ENCODE results near the gene PTGS1.
"Not testable (repeated sequence)": the region's sequence is repeated elsewhere in the genome, so short reads cannot be mapped to it uniquely, and the experiment has no call there.

The PTGS1 gene

DNA sequence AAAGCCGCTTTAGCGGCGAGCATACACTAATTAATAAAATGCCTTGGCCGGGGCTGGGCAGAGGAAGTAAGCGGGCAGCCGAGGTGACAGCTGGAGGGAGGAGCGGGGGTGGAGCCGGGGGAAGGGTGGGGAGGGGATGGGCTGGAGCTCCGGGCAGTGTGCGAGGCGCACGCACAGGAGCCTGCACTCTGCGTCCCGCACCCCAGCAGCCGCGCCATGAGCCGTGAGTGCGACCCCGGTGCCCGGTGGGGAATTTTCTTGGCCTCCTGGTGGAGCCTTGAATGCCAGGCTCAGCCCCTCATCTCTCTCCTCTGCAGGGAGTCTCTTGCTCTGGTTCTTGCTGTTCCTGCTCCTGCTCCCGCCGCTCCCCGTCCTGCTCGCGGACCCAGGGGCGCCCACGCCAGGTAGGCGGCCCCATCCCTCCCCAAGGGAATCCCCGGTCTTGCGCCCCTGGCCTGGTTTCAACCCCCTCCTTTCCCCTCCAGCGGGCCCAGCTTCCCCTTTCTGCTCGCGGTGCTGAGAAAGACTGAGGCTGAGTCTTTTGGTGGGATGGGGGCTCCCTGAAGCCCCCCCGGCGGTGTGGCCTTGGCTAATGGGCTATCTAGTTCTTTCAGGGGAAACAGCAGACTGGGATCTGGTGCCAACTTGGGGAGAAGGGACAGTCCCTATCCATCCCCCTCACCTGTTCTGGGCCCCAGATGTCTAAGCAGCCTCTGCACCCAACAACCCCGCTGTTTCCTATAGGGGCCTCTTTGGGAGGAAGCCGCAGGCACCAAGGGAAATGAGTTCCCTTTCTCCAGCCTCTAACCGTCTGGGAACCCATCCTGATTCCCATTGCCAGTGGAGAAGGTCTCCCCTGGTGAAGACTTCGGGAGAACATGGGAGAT is at the start of gene PTGS1:
Gene PTGS1 (plus strand): TSS at position 156 of the 887 bp plus-strand sequence. CDS start 61 bp downstream, at position 217.
- DNase-seq, result no peak

- no peak for DNase-seq
Measured at GRCh38 chr9:122322553-122322952, 48.3 kb upstream of the PTGS1 start.

GRCh38 chr9:122324665-122325064 is 46.2 kb upstream of the PTGS1 start:
- DNase-seq, result not testable (repeated sequence)

GRCh38 chr9:122325124-122325523 is 45.7 kb upstream of the PTGS1 start:
- DNase-seq, result no peak

DNA sequence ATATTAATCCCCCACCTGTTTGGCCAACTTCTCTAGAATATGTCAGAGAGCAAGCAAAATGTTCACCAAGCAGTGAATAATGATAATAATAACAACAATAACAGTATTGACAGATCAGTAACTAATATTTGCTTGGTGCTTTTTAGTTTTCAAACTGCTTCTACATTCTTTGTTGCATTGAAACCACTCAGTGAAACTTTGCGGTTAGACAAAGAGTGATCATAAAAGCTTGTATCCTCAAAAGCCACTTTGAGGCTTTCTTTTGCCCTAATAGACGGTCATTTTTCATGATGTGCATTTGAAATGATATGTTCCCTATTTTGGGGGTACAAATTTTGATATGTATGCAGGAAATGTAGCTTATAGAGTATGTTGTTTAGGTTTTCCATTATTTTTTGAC is 43.6 kb upstream of the PTGS1 start:
- no peak for DNase-seq

- no peak for DNase-seq
Measured at GRCh38 chr9:122329597-122329996, 41.2 kb upstream of the PTGS1 start.

DNA sequence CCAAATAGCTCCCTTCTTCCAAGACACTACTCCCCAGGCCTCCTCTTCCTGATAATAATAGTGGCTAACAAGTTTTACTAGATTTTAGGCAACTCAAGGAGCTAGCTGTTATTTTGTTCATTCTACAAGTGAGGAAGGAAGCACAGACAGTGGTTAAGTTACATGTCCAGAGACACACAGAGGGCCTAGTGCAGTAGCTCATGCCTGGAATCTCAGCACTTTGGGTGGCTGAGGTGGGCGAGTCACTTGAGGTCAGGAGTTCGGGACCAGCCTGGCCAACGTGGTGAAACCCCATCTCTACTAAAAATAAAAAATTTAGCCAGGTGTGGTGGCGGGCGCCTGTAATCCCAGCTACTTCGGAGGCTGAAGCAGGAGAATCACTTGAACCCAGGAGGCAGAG is 40.4 kb upstream of the PTGS1 start:
- not testable (repeated sequence) for DNase-seq

DNA sequence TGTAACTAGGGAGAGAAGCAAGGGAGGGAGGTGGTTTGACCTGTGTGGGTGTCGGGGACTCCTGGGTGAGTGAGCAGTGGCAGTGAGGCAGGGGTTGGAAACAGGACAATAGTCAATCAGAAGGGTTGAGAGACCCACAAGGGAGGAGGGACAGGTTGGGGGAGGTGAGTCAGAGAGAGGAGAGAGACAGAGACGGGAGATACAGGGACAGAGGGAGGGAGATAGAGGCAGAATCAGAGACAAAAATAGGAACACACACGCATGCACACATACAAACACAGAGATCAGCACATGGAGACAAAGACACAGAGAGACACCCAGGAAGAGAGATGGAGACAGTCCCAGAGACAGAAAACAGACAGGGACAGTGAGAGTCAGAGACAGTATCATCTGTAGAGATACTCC is 39.3 kb upstream of the PTGS1 start:
- DNase-seq, result no peak

- no peak for DNase-seq
Measured at GRCh38 chr9:122332083-122332482, 38.7 kb upstream of the PTGS1 start.

DNA sequence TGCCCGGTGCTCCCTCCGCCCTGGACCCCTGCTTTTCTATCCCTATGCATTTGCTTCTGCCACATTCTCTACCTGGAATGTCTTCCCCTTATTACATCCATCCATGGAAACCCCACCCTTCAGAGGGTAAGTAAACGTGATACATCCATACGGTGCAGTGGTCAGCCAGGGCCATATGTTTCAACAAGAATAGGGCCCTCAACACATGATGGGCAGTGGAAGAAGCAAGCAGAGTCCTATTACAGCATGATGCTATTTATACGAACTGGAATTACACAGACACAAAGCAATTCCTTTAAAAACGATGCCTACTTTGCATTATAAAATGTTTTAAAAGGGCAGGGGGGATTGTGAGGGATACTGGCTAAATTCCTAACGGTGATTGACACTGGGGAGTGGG is 38.2 kb upstream of the PTGS1 start:
- DNase-seq, result no peak

- no peak for DNase-seq
Measured at GRCh38 chr9:122333169-122333808, 37.5 kb upstream of the PTGS1 start.

- no peak for DNase-seq
Measured at GRCh38 chr9:122334916-122335315, 35.9 kb upstream of the PTGS1 start.

- DNase-seq, result no peak
Measured at GRCh38 chr9:122336189-122336588, 34.6 kb upstream of the PTGS1 start.

DNA sequence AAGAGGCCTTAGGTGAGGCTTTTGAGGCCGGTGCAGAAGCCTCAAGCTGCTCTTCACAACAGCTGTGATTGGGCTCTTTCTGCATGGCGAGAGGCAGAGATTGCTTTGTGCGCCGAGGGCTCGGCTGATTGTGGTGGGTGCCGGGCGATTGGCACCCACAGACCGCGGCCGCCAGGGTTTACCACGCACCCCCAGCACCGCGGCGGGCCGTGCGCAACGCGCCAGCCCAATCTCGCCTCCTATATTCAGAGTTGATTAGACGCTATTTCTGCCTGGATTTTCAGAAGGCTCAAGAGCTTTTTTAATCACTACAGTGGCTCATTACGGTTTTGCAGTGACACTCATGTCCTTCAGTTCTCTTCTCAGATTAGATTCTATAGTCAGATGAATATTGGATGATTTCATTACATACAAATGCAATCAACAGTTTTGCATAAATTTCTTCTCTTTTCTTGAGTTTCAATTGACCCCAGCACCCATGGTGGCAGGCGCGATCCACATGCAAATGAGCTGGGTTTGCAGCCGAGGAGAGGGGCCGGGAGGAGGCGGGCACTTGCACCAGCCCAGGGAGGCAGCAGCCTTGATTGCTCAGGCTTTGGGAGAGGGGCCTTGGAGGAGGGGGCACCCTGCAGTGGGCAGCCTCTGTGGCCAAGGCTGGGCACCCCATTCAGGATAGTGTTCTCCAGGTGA is 33.8 kb upstream of the PTGS1 start:
- DNase-seq, result no peak

GRCh38 chr9:122337556-122337929 is 33.3 kb upstream of the PTGS1 start:
- no peak for DNase-seq

- DNase-seq, result no peak
Measured at GRCh38 chr9:122338536-122338935, 32.3 kb upstream of the PTGS1 start.

DNA sequence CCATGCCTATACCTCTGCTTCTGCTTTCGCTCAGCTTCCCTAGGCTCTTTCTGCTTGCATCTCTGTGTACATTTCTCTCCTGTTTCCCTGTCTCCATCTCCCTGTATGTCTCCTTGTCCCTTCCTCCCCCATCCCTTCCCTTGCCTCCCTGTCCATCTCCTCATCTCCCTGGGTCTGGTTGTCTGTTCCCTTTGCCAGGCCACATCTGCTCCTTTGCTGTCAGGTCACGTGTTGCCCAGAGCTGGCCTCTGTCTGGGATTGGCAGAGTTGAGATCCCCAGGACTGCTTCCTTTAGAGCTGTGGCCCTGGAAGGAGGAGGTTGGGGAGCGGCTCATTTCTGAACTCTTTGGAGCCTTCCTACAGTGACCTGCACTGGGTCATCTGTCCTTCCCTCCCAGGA is 31.8 kb upstream of the PTGS1 start:
- DNase-seq, result no peak

DNA sequence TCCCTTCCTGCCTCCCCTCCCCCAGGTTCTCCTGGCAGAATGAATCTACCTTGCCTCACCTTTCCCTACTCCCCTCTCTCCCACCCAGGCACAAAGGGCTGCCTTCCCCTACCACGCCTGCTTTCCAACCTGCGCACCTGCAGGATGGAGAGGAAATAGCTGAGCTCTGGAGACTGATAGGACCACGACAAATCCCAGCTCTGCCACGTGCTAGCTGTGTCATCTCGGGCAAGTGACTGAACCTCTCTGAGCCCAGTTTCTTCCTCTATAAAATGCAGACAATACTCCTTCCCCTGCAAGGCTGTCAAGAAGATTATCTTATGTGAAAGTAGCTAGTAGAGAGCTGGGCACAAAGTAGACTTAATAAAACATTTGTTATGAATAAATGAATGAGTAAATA is 31.2 kb upstream of the PTGS1 start:
- DNase-seq, result no peak

GRCh38 chr9:122340161-122340560 is 30.7 kb upstream of the PTGS1 start:
- no peak for DNase-seq

GRCh38 chr9:122342323-122343050 is 28.3 kb upstream of the PTGS1 start:
- no peak for DNase-seq

- peak; percentile 21 for DNase-seq
Measured at GRCh38 chr9:122346478-122347347, 24.1 kb upstream of the PTGS1 start.

Measured in activated naive CD4-positive, alpha-beta T cell treated with anti-CD3 and anti-CD28 coated beads, Interleukin-2, amount 50 U/mL, for 16 hours (primary cell).